Caco-2 (cell line): Measurements from ENCODE around the gene DSN1. TPM values are rescaled to one million over a fixed set of nuclear protein-coding genes. Genes with fewer than 3 reads are reported as not detected.

Source experiments
- BruUV-seq: library from RNA; stranded (reverse); fragments of 400-500 nt; replicated peaks from 2 replicates; lab custom pipeline; 2021; lab: Mats Ljungman, UMichigan
- CTCF ChIA-PET: fragments of 300-600 bp; sonication (Branson Sonifier 250); formaldehyde crosslinking; loops from one replicate; lab custom pipeline; 2022; ENCODE audit warnings: antibody characterized with exemption; lab: Charles Lee
- POLR2A ChIA-PET: fragments of 300-600 bp; sonication (Branson Sonifier 250); formaldehyde crosslinking; loops from one replicate; lab custom pipeline; 2022; ENCODE audit warnings: antibody characterized with exemption; lab: Charles Lee
- DNase-seq, 2 experiments: peaks; one replicate each; pipeline versions ENCODE4 v3.0.0 to v3.0.0-alpha.2; 2020 to 2022
- H3K27me3 ChIP-seq: replicated peaks from 2 replicates; pipeline ENCODE4 v1.6.0; 2011; ENCODE audit warnings: low read length; ENCODE audit not compliant: control insufficient read depth, insufficient read depth
- H3K36me3 ChIP-seq: 2 replicates; pipeline ENCODE4 v1.5.1; 2011; ENCODE audit warnings: low read length; ENCODE audit not compliant: control insufficient read depth, insufficient read depth
- H3K4me1 ChIP-seq: fragments of 250-450 bp; sonication (Bioruptor Pico); 2 replicates; pipeline ENCODE4 v1.5.1; 2020; ENCODE audit warnings: mild to moderate bottlenecking
- H3K4me3 ChIP-seq: 2 replicates; pipeline ENCODE4 v1.5.1; 2011; ENCODE audit warnings: low read depth, mild to moderate bottlenecking, control low read depth, low read length
- H3K9me3 ChIP-seq: fragments of 250-450 bp; sonication (Bioruptor Pico); 2 replicates; pipeline ENCODE4 v1.5.1; 2020; ENCODE audit warnings: mild to moderate bottlenecking, moderate library complexity
- H3K27ac Mint-ChIP-seq: one replicate; pipeline ENCODE4 v1.8.0; 2022; ENCODE audit warnings: mixed read lengths; ENCODE audit not compliant: unreplicated experiment
- H3K27me3 Mint-ChIP-seq: one replicate; pipeline ENCODE4 v1.8.0; 2022; ENCODE audit warnings: mixed read lengths; ENCODE audit not compliant: insufficient read depth, unreplicated experiment
- H3K36me3 Mint-ChIP-seq: one replicate; pipeline ENCODE4 v1.8.0; 2022; ENCODE audit warnings: mild to moderate bottlenecking, mixed read lengths; ENCODE audit not compliant: insufficient read depth, unreplicated experiment
- H3K4me1 Mint-ChIP-seq: one replicate; pipeline ENCODE4 v1.8.0; 2022; ENCODE audit warnings: low read depth, mixed read lengths; ENCODE audit not compliant: unreplicated experiment
- H3K4me3 Mint-ChIP-seq: one replicate; pipeline ENCODE4 v1.8.0; 2022; ENCODE audit warnings: mild to moderate bottlenecking, moderate library complexity, mixed read lengths; ENCODE audit not compliant: unreplicated experiment
- H3K9me3 Mint-ChIP-seq: one replicate; pipeline ENCODE4 v1.8.0; 2022; ENCODE audit warnings: mixed read lengths; ENCODE audit not compliant: unreplicated experiment
- intact Hi-C: fragments of 100-400 bp; cut with micrococcal nuclease; formaldehyde crosslinking; loops from one replicate; pipeline ENCODE4 v1.10.0; 2022; ENCODE audit not compliant: unreplicated experiment
- total RNA-seq: library from RNA; stranded (reverse); gene quantifications from 2 replicates; pipeline ENCODE4 v1.2.3, GENCODE V29; 2022
- TF ChIP-seq, protein P1 (sequence below), 2 experiments: fragments of 200-600 bp in 1 of 2; IDR thresholded peaks; 1 replicate in 1 of 2; 2 replicates in 1 of 2; pipeline versions ENCODE4 v1.5.1 to v1.8.0; 2011 to 2022; ENCODE audit warnings: antibody characterized with exemption in 1 of 2, control low read depth in 1 of 2, inconsistent platforms in 1 of 2, low read depth in 1 of 2, low read length in 1 of 2, mild to moderate bottlenecking in 1 of 2, moderate library complexity in 1 of 2; ENCODE audit not compliant: insufficient read depth in 1 of 2, severe bottlenecking in 1 of 2, unreplicated experiment in 1 of 2

The DSN1 gene
- total RNA-seq, 1 experiment from 2014 or later = 59.2 TPM

DNA sequence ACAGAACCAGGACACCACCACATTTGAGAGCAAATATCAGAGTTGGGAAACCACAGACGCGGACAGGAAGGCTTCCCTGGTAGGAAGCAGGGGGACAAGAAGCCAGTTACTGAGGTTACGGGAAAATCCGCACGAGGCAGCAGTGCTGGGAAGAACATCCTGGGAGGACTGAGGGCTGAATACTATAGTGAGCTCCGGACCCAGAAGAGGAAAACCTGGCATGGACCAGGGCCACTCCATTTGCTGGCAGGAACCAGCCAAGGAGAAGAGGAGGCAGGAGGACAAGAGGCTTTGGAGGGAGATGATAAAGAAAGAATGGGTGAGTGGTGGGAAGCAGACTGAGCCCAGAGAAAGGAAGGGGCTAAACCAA lies 6.1 kb upstream of the DSN1 start:
- H3K27ac Mint-ChIP-seq = no peak overlapping the region
- CTCF ChIA-PET = interaction anchor here (0.6 kb wide), 1 partner anchor 15 kb away, joined by 3 read pairs; no protein-coding TSS in a partner anchor
- no TSS peak for BruUV-seq

DNA sequence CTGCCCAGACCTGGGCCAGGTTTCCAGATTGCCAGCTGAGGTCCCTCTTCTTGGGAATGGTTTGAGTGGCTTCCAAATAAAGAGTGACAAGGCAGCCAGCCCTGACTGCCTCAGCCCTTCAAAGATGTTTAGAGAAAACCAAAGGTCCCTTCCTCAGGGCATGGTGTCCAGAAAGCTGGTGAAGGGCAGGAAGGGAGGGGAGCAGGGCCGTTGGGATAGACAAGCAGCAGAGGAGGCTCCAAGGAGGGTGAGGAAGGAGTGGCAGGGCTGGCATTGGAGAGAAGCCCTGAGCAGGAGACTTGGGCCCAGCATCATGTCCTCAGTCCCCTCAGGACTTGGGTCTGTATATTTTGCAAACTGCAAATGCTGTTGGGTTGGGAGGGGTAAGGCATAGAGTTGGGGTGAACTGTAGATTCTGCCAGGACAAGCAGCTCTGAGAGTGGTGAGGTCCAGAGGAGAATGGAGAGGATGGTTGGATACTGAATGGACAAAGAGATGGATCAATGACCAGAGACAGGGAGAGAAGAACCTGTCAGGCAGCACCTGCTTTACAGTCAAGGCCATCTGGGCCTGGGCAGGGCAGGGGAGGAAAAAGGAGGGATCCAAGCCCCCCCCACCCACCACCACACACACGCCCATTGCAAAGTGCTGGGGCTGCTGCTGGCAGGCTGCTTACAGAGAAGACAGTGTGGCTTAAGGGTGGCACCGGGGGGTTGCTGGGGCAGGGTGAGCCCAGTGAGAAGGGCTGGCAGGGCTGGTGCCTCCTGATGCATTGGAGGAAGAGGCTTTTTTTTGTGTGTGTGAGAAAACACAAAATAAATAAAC lies 5.5 kb upstream of the DSN1 start:
- Histone ChIP-seq H3K9me3 (no peaks in the 10 kb centered on the region), H3K4me1 (peaks cover 4% of the 10 kb centered on the region; the same call in 1 of the 2 replicates), H3K36me3 (no peaks in the 10 kb centered on the region), H3K27me3 (no peaks in the 10 kb centered on the region), H3K4me3 (no peak overlapping the region)
- intact Hi-C loops = no loop called here
- no peak overlapping the region for H3K27ac Mint-ChIP-seq
- BruUV-seq = no TSS peak
- H3K36me3 Mint-ChIP-seq = peaks cover 13% of the 10 kb centered on the region
- no peak overlapping the region for H3K4me3 Mint-ChIP-seq
- H3K4me1 Mint-ChIP-seq = no peaks in the 10 kb centered on the region
- DNase-seq = no peak
- no peaks in the 10 kb centered on the region for H3K27me3 Mint-ChIP-seq
- POLR2A ChIA-PET = no interaction called here
- CTCF ChIA-PET = interaction anchor here (0.6 kb wide), 1 partner anchor 16 kb away, joined by 3 read pairs; no protein-coding TSS in a partner anchor
- TF ChIP-seq, protein P1, sequence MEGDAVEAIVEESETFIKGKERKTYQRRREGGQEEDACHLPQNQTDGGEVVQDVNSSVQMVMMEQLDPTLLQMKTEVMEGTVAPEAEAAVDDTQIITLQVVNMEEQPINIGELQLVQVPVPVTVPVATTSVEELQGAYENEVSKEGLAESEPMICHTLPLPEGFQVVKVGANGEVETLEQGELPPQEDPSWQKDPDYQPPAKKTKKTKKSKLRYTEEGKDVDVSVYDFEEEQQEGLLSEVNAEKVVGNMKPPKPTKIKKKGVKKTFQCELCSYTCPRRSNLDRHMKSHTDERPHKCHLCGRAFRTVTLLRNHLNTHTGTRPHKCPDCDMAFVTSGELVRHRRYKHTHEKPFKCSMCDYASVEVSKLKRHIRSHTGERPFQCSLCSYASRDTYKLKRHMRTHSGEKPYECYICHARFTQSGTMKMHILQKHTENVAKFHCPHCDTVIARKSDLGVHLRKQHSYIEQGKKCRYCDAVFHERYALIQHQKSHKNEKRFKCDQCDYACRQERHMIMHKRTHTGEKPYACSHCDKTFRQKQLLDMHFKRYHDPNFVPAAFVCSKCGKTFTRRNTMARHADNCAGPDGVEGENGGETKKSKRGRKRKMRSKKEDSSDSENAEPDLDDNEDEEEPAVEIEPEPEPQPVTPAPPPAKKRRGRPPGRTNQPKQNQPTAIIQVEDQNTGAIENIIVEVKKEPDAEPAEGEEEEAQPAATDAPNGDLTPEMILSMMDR (IDR thresholded peaks at IDR 0.05; ENCODE audit: insufficient read depth in 1 of 2, low read depth in 1 of 2, low read length in 1 of 2, severe bottlenecking in 1 of 2, unreplicated experiment in 1 of 2) = no peak
- no peaks in the 10 kb centered on the region for H3K9me3 Mint-ChIP-seq

More for the DNA sequence above, 6.1 kb upstream of the DSN1 start:
- Histone ChIP-seq H3K4me3 (no peak overlapping the region), H3K9me3 (no peaks in the 10 kb centered on the region), H3K36me3 (0 out of 2 replicates have a peak, but pooled peaks cover 2% of the 10 kb centered on the region), H3K27me3 (no peaks in the 10 kb centered on the region), H3K4me1 (0 out of 2 replicates have a peak, but pooled peaks cover under 1% of the 10 kb centered on the region)
- Mint-ChIP-seq H3K27me3 (no peaks in the 10 kb centered on the region), H3K9me3 (no peaks in the 10 kb centered on the region), H3K4me3 (no peak overlapping the region), H3K36me3 (peaks cover 13% of the 10 kb centered on the region), H3K4me1 (no peaks in the 10 kb centered on the region)
- no peak for DNase-seq
- TF ChIP-seq, protein P1 (IDR thresholded peaks at IDR 0.05; ENCODE audit: insufficient read depth in 1 of 2, low read depth in 1 of 2, low read length in 1 of 2, severe bottlenecking in 1 of 2, unreplicated experiment in 1 of 2) = no peak
- intact Hi-C loops = no loop called here
- POLR2A ChIA-PET = no interaction called here

DNA sequence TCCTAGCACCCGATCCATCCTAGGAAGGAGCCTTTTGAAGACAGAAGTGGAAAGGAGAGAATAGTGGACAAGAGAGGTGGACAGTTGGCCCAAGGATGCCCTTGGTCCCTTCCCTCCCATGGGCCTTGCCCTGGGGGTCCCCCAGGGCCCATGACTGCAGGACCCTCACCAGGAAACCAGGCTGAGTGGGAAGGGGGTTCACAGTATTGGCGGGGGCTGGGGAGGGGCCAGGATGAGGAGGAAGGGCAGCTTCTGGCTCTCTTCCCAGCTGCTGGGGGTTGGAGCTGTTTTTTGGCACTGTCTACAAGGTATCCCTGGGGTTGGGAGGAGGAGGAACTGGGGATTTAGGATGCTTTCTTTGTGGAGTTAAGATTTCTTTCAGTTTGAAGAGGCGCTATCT lies 4.0 kb upstream of the DSN1 start:
- no peak for DNase-seq
- H3K27me3 ChIP-seq = no peaks in the 10 kb centered on the region
- H3K4me1 Mint-ChIP-seq = peaks cover 3% of the 10 kb centered on the region
- no peaks in the 10 kb centered on the region for H3K9me3 Mint-ChIP-seq
- no peak overlapping the region for H3K4me3 Mint-ChIP-seq
- CTCF ChIA-PET = interaction anchor here (0.6 to 1.5 kb wide), 4 partner anchors 9 to 172 kb away, joined by 3 to 4 read pairs (median 3); partner anchors contain the start of gene RAB5IF
- H3K36me3 Mint-ChIP-seq = peaks cover 11% of the 10 kb centered on the region
- H3K27ac Mint-ChIP-seq = no peak overlapping the region
- H3K27me3 Mint-ChIP-seq = no peaks in the 10 kb centered on the region
- TF ChIP-seq, protein P1 (IDR thresholded peaks at IDR 0.05; ENCODE audit: insufficient read depth in 1 of 2, low read depth in 1 of 2, low read length in 1 of 2, severe bottlenecking in 1 of 2, unreplicated experiment in 1 of 2) = no peak
- H3K4me3 ChIP-seq = no peak overlapping the region
- peaks cover 7% of the 10 kb centered on the region for H3K4me1 ChIP-seq
- H3K9me3 ChIP-seq = no peaks in the 10 kb centered on the region
- POLR2A ChIA-PET = interaction anchor here (0.7 kb wide), 1 partner anchor 934 kb away, joined by 4 read pairs; no protein-coding TSS in a partner anchor
- H3K36me3 ChIP-seq = no peaks in the 10 kb centered on the region
- BruUV-seq = no TSS peak
- intact Hi-C loops = no loop called here
